Tibial nerve (tissue), 3 donors: Measurements from ENCODE around the gene CD200.

Experiments used
- POLR2A ChIP-seq, 2 donors: fragments of 450-650 bp; IDR thresholded peaks; one replicate each; pipeline ENCODE4 v1.6.1; 2017; ENCODE audit warnings: antibody characterized with exemption in 2 of 2, mild to moderate bottlenecking in 2 of 2, moderate library complexity in 2 of 2
- TF ChIP-seq, protein P1 (sequence below), 5 experiments: fragments of 200-600 bp in 3 of 5; fragments of 450-650 bp in 2 of 5; sonication (generic) in 3 of 5; IDR thresholded peaks; one replicate each; pipeline ENCODE4 v1.5.1; 2016 to 2019; ENCODE audit warnings: antibody characterized with exemption in 5 of 5, mild to moderate bottlenecking in 3 of 5, moderate library complexity in 2 of 5

DNA sequence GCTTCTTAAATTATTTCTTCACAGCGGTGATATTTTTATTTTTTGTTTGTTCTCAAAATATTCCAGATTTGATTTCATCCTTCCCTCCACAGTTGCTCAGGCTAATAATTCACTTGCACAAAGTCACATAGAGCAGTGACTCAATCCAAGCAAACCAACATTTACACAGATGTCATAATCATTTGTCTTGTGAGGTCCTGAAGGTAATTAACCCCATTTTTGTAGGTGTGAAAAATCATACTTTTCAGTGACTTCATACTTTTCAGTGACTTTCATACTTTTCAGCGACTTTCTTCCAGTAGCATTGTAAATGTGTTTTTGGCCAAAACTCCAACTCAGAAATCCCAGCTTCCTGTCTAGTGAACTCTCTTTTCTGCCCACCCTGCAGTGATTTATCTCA lies 32.1 kb downstream of the CD200 start:
- TF ChIP-seq POLR2A (IDR thresholded peaks at IDR 0.05): no peak
- TF ChIP-seq, protein P1, sequence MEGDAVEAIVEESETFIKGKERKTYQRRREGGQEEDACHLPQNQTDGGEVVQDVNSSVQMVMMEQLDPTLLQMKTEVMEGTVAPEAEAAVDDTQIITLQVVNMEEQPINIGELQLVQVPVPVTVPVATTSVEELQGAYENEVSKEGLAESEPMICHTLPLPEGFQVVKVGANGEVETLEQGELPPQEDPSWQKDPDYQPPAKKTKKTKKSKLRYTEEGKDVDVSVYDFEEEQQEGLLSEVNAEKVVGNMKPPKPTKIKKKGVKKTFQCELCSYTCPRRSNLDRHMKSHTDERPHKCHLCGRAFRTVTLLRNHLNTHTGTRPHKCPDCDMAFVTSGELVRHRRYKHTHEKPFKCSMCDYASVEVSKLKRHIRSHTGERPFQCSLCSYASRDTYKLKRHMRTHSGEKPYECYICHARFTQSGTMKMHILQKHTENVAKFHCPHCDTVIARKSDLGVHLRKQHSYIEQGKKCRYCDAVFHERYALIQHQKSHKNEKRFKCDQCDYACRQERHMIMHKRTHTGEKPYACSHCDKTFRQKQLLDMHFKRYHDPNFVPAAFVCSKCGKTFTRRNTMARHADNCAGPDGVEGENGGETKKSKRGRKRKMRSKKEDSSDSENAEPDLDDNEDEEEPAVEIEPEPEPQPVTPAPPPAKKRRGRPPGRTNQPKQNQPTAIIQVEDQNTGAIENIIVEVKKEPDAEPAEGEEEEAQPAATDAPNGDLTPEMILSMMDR (IDR thresholded peaks at IDR 0.05): no peak
